DLD1 (cell line): ENCODE results near the gene H1-8.

Experiments
- in situ Hi-C: cut with HindIII; loops from 2 replicates; pipeline ENCODE4 v1.10.0; 2017; ENCODE audit warnings: low sequenced_read_pairs

The H1-8 gene

DNA sequence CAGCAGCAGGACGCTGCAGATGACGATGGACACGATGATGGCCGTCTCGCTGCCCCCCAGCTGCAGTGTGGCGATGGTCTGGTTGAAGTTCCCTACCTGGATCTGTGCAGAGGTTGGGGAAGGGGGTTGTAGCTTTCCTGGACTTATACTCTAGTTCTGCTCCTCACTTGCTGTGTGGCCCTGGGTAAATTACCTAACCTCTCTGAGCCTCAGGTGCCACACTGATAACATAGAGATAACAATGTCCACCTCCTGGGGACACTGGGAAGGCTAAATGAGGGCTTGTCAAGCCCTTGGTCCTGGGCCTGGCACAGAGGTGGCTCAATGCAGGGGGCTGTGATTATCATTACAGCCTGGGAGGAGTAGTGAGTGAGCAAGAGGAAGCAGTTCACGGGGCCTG lies 26.9 kb downstream of the H1-8 start:
- in situ Hi-C loops: no loop called here

DNA sequence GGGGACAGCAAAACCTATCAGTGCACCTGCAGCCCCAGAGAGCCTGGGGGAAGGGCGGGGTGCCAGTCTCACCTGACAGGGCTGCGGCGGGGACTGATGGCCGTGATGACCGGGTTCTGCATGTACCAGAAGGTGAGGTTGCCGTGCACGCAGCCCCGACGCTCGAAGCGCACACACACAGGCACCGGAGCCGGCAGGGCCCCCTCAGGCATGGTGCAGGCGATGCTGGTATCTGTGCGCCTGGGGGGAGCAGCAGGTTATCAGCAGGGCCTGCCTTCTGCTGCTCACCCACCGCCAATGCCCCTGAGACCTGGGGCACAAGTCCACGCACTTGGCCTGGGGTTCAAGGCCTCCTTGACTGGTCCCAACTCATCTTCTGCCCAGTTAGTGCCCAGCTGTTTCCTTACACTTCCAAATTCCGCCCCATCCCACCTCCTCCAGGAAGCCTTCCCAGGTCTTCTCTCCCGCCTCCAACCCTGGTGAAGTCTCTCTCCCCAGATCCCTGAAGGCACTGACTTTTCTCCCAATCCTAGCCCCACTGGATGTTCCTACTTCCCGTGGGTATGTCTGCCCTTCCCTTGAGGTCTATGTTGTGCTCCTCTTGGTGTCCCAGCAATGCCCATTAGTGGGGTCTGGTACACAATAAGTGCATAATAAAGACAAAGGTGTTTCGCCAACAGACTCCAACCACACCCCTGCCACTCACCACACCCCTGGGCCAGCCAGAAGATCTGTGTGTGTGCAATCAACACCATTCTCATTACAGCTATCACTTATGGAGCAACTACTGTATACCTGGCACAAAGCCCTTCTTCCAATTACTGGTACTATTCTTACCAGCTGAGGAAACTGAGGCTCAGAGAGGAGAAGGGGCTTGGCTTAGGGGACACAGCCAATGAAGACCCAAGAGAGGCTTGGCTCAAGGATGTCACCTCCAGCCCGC lies 28.9 kb downstream of the H1-8 start:
- in situ Hi-C loops: no loop called here

DNA sequence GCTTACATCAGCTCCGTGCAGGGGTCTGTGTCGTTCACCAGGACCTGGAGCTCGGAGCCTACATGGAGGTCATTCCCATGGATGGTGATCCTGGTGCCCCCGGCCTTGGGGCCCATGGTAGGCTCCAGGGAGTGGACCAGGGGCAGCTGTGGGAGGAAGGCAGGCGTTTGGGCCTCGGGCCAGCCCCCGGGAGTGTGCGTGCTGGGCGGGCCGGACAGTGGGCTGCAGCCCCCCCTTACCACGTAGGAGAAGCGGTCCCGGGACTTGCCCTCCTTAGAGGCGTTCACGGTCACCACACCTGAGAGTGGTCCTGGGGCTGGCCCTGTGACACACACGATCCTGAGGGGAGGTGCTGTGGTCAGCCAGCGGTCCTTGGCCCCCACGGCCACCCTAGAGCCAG lies 29.6 kb downstream of the H1-8 start:
- in situ Hi-C loops: no loop called here

GRCh38 chr3:129573493-129573892 lies 30.5 kb downstream of the H1-8 start:
- in situ Hi-C loops: no loop called here

- in situ Hi-C loops: no loop called here
Measured at GRCh38 chr3:129574206-129574605, 31.2 kb downstream of the H1-8 start.

- in situ Hi-C loops: no loop called here
Measured at GRCh38 chr3:129575233-129575996, 32.4 kb downstream of the H1-8 start.

DNA sequence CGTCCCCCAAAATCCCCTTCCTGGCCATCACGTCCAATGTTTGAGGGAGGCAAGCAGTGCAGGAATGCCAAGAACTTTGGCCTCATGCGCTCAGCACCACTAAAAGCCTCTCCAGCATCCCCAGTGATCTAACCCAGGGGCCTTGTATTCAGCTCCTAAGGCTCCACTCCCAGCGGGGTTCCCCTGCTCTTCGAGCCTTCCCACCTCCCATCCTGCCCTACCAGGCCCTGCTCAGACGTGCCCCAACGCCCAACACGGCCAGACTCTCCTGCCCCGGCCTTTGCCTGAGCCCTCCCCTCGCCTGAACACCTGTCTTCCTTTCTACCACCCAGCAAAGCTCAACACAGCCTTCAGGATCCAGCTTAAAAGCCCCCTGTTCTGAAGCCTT lies 33.0 kb downstream of the H1-8 start:
- in situ Hi-C loops: no loop called here

DNA sequence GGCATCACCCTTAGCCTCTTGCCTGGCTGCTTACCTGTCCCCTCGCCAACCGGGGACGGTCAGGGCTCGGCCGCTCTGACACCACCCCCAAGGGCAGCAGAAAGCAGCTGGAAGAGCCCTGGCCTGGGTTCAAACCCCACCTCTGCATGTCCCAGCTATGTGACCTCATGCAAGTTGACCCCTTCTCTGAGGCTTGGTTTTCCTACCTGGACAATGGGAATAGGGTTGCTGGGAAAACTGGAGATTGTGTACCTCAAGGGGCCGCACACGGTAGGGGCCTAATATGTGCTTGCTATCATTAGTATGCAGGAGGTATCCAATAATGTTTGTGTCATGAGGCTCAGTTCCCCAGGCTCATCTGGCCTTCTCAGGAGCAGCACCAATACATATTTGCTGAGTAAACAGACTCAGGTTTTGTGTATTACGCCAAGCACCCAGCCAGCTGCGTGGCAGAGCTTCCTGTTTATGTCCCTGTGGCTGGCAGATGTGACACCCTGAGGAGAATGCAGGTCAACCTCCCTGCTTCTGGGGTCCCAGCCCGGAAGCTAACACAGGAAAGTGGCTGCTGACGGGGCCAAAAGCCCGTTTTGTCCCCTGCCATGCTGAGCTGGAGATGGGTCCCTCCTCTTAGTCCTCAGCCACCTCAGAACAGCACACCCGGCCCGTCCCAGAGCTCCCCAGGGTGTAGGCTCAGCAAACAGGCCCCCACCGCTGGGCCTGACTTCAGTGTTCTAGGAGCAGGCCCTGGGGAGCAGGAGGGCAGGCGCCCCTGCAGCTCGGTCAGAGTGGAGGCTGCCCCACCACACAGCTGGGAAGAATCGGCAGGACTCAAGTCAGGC lies 33.8 kb downstream of the H1-8 start:
- in situ Hi-C loops: no loop called here

- in situ Hi-C loops: no loop called here
Measured at GRCh38 chr3:129577366-129577765, 34.4 kb downstream of the H1-8 start.

- in situ Hi-C loops: no loop called here
Measured at GRCh38 chr3:129577925-129578786, 35.2 kb downstream of the H1-8 start.

GRCh38 chr3:129579991-129580390 lies 37.0 kb downstream of the H1-8 start:
- in situ Hi-C loops: no loop called here

DNA sequence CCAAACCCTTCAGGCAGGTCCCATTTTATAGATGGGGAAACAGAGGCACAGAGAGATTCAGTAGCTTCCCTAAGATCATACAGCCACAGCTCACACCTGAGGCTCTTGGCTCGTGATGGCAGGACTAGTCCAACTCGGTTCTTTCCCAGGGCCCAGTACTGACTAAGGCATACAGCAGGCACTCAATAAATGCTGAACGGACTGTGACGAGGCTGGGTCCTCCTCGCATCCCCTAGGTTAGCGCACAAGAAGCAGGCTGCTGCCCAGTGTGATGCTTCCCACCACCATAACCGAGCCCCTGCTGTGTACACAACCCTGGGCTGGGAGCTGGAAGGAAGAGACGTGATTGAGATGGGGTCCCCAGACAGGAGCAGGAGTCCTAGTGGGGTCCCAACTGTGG lies 38.6 kb downstream of the H1-8 start:
- in situ Hi-C loops: no loop called here

DNA sequence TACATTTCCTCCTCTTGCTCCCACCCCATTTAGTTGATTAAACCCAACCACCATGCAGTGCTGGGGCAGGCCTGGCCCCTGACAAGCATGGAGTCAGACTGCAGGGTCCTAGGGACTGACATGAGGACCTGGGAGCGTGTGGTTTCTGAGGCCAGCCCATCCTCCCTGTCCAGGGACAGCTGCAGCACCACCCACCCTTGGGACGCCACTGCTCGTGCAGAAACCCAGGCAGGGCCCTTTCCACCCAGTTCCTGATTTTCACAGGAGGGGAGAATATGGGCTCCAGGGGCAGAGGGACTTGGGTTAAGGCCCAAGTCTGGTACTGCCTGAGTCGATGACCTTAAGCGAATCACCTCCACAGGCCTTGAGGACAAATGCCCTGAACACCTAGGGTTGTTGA lies 39.8 kb downstream of the H1-8 start:
- in situ Hi-C loops: no loop called here

GRCh38 chr3:129583289-129583688 lies 40.3 kb downstream of the H1-8 start:
- in situ Hi-C loops: no loop called here

GRCh38 chr3:129584631-129585030 lies 41.7 kb downstream of the H1-8 start:
- in situ Hi-C loops: no loop called here

GRCh38 chr3:129585949-129586657 lies 43.1 kb downstream of the H1-8 start:
- in situ Hi-C loops: no loop called here

GRCh38 chr3:129586746-129587430 lies 43.9 kb downstream of the H1-8 start:
- in situ Hi-C loops: no loop called here

DNA sequence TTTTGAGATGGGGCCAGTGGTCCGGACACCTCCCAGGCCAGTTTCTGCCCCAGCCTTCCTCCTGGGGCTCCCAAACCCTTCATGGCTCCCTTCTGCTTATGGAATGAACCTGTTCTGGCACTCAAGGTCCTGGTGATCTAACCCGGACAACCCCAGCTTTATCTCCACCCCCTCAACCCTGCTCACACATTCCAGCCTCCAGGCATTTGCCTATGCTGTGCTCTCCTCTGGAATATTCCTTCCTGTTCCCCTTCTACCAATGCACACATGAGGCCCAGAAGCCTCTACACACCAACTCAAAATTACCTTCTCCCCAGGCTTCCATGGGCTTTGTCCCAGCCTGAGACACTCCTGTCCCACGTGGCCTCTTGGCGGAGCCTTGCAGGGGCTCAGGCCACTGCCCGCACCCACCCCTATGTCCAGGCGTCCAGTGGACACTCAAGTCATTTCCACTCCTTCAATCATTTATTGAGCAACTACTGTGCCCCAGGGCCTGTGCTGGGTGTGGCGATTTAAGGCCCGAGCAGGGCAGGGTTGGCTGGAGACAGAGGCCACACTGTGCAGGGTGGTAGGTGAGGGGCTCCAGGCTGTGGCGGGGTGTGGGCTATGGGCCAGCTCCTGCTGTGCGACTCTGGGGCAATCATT lies 44.7 kb downstream of the H1-8 start:
- in situ Hi-C loops: no loop called here

GRCh38 chr3:129590215-129590614 lies 47.2 kb downstream of the H1-8 start:
- in situ Hi-C loops: no loop called here
